Karpas-422 (cell line): Measurements from ENCODE around the gene CHRFAM7A. TPM values are rescaled to one million over a fixed set of nuclear protein-coding genes. Genes with fewer than 3 reads are reported as not detected.
"Not testable (repeated sequence)": the region's sequence is repeated elsewhere in the genome, so short reads cannot be mapped to it uniquely, and the experiment has no call there.

Experiments used
- DNase-seq: peaks from one replicate; pipeline ENCODE4 v3.0.0-alpha.2; 2015
- H2AFZ ChIP-seq: fragments of 200-600 bp; sonication (generic); 2 replicates; pipeline ENCODE4 v1.6.1; 2014; ENCODE audit warnings: antibody characterized with exemption, low read length, mixed read lengths
- H3K27ac ChIP-seq: fragments of 200-600 bp; sonication (generic); 2 replicates; pipeline ENCODE4 v1.5.1; 2014; ENCODE audit warnings: mild to moderate bottlenecking, low read length, moderate library complexity
- H3K27me3 ChIP-seq: fragments of 200-600 bp; sonication (generic); 2 replicates; pipeline ENCODE4 v1.6.1; 2014; ENCODE audit warnings: low read length, mixed read lengths
- H3K36me3 ChIP-seq: fragments of 200-600 bp; sonication (generic); 2 replicates; pipeline ENCODE4 v1.6.1; 2014; ENCODE audit warnings: low read length, mixed read lengths; ENCODE audit not compliant: insufficient read depth
- H3K4me1 ChIP-seq: fragments of 200-600 bp; sonication (generic); 2 replicates; pipeline ENCODE4 v1.6.1; 2014; ENCODE audit warnings: mild to moderate bottlenecking, low read length, mixed read lengths
- H3K4me2 ChIP-seq: fragments of 200-600 bp; sonication (generic); 2 replicates; pipeline ENCODE4 v1.6.1; 2014; ENCODE audit warnings: low read length, low read depth, mild to moderate bottlenecking; ENCODE audit not compliant: poor library complexity, severe bottlenecking
- H3K4me3 ChIP-seq: fragments of 200-600 bp; sonication (generic); 2 replicates; pipeline ENCODE4 v1.5.1; 2014; ENCODE audit warnings: mild to moderate bottlenecking, antibody characterized with exemption, low read length, mixed read lengths
- H3K79me2 ChIP-seq: fragments of 200-600 bp; sonication (generic); 2 replicates; pipeline ENCODE4 v1.6.1; 2014; ENCODE audit warnings: mild to moderate bottlenecking, low read length, mixed read lengths
- H3K9ac ChIP-seq: fragments of 200-600 bp; sonication (generic); 2 replicates; pipeline ENCODE4 v1.6.0; 2014; ENCODE audit warnings: low read length
- H3K9me2 ChIP-seq: fragments of 200-600 bp; sonication (generic), shearing (Covaris generic); replicated peaks from 2 replicates; pipeline ENCODE4 v1.6.0; 2014; ENCODE audit warnings: mild to moderate bottlenecking, low read length, moderate library complexity; ENCODE audit not compliant: insufficient read depth
- H3K9me3 ChIP-seq: fragments of 300-700, 200-600 bp; sonication (generic); 2 replicates; pipeline ENCODE4 v1.6.1; 2014; ENCODE audit warnings: low read length, mixed read lengths
- H4K20me1 ChIP-seq: fragments of 200-600 bp; sonication (generic); 2 replicates; pipeline ENCODE4 v1.6.1; 2014; ENCODE audit warnings: mild to moderate bottlenecking, antibody characterized with exemption, low read length, low read depth; ENCODE audit not compliant: insufficient read depth
- total RNA-seq: library from RNA; depleted of rRNA; stranded (reverse); fragments of >200 nt; shearing (Covaris generic); gene quantifications from 2 replicates; pipeline ENCODE4 v1.2.3, GENCODE V29; 2014; ENCODE audit warnings: low replicate concordance; rRNA removed

Gene CHRFAM7A
- not detected in 2 replicates for total RNA-seq

DNA sequence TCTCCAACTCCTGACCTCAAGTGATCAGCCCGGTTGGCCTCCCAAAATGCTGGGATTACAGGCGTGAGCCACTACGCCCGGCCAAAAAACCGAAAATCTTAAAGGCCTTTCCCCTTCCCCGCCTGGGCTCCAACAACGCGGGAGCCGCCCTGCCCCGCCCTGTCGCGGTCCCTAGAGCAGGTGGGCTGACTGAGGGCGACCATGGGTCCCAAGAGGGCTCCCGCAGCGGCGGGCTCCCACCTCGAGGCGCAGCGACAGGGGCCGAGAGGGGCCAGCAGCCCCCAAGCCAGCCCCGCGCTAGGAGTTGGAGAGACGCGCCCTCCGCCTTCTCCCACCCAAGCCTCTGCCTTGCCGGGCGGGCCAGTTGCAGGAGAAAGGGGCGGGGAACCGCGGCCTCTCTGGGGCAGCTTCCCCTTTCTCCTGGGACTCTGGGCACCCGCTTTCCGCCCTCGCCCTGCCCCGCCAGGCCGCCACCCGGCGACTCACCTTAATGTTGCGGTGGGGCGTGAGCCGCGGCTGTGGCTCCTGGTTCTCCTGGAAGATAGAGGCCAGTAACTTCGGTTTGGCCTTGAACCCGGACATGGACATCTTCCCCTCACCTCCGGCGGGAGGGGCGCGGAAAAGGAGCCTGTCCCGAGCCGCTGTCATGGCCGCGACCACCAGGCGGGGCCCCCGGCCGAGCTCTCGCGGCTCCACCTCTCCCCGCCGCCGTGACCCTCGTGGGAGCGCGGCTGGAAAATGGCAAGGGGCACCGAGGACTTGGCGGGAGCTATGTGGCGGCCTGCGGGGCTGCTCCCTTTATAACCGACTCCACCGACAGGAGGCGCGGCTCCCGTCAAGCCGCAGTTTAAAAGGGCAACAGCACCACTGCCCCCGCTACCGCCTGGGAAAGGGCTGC, at the start of gene CHRFAM7A:
TSS of gene CHRFAM7A (minus strand) at position 775 of the 898 bp plus-strand sequence. CDS start 10,189 bp downstream, outside the sequence.
- not testable (repeated sequence) for H3K27me3 ChIP-seq, H3K9me3 ChIP-seq, H3K36me3 ChIP-seq, H3K4me2 ChIP-seq, H3K27ac ChIP-seq, DNase-seq, H4K20me1 ChIP-seq, H3K9me2 ChIP-seq, H3K79me2 ChIP-seq, H3K4me1 ChIP-seq, H2AFZ ChIP-seq, H3K4me3 ChIP-seq, H3K9ac ChIP-seq

- not testable (repeated sequence) for H3K27me3 ChIP-seq, H3K9me3 ChIP-seq, H3K36me3 ChIP-seq
Measured at GRCh38 chr15:30438348-30438747, 45.0 kb upstream of the CHRFAM7A start.

GRCh38 chr15:30435878-30436277, 42.5 kb upstream of the CHRFAM7A start:
- H3K9me3 ChIP-seq, H3K27me3 ChIP-seq, H3K4me1 ChIP-seq, H3K9me2 ChIP-seq, H4K20me1 ChIP-seq, H3K27ac ChIP-seq, DNase-seq, H3K36me3 ChIP-seq, H3K9ac ChIP-seq, H3K4me2 ChIP-seq, H2AFZ ChIP-seq, H3K79me2 ChIP-seq, H3K4me3 ChIP-seq: not testable (repeated sequence)

More at GRCh38 chr15:30438348-30438747, 45.0 kb upstream of the CHRFAM7A start:
- H3K4me3 ChIP-seq, H3K9me2 ChIP-seq, H2AFZ ChIP-seq, H3K4me2 ChIP-seq, H3K4me1 ChIP-seq, DNase-seq, H3K79me2 ChIP-seq, H3K27ac ChIP-seq, H4K20me1 ChIP-seq, H3K9ac ChIP-seq: not testable (repeated sequence)

- not testable (repeated sequence) for H3K9me2 ChIP-seq, H3K4me1 ChIP-seq, H3K27ac ChIP-seq, H3K9ac ChIP-seq, H2AFZ ChIP-seq, H3K9me3 ChIP-seq, H3K4me3 ChIP-seq, H4K20me1 ChIP-seq, H3K27me3 ChIP-seq, H3K36me3 ChIP-seq, H3K79me2 ChIP-seq, H3K4me2 ChIP-seq, DNase-seq
Measured at GRCh38 chr15:30420723-30421122, 27.4 kb upstream of the CHRFAM7A start.

GRCh38 chr15:30414160-30414559, 20.8 kb upstream of the CHRFAM7A start, which contains the start of gene GOLGA8R:
Gene GOLGA8R (minus strand): TSS chr15:30414260. CDS start chr15:30414162, 98 bp downstream.
- H3K27me3 ChIP-seq, H3K9me2 ChIP-seq, DNase-seq, H3K36me3 ChIP-seq, H2AFZ ChIP-seq, H4K20me1 ChIP-seq, H3K27ac ChIP-seq, H3K79me2 ChIP-seq, H3K4me2 ChIP-seq, H3K4me3 ChIP-seq, H3K9me3 ChIP-seq, H3K9ac ChIP-seq, H3K4me1 ChIP-seq: not testable (repeated sequence)

GRCh38 chr15:30407636-30408035, 14.3 kb upstream of the CHRFAM7A start:
- not testable (repeated sequence) for H3K9me2 ChIP-seq, H3K4me3 ChIP-seq, H3K4me2 ChIP-seq, DNase-seq, H3K4me1 ChIP-seq, H3K36me3 ChIP-seq, H3K27me3 ChIP-seq, H2AFZ ChIP-seq, H3K79me2 ChIP-seq, H3K9ac ChIP-seq, H3K9me3 ChIP-seq, H3K27ac ChIP-seq, H4K20me1 ChIP-seq

DNA sequence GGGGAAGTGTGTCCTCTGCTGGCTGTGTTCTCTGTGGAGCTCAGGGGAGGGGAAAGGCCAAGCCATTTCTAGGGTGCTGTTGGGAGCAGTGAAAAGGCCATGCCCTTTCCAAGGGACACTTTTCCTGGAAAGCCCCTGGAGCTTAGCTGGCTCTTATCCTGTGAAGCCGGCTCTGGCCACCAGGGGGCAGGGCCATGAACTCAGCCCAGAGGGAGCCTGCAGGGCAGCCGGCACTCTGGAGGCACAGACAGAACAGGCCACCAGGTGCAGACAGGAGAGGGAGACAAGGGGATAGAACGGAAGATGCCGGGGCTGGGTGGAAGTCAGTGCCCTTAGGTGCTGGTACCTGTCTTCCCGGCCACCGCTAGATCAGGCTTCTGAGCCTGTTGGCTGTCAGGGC, 5.6 kb upstream of the CHRFAM7A start:
- not testable (repeated sequence) for H3K27ac ChIP-seq, H3K4me3 ChIP-seq, H3K36me3 ChIP-seq, H3K79me2 ChIP-seq, H3K27me3 ChIP-seq, H3K9ac ChIP-seq, H3K9me3 ChIP-seq, H4K20me1 ChIP-seq, DNase-seq, H3K9me2 ChIP-seq, H2AFZ ChIP-seq, H3K4me2 ChIP-seq, H3K4me1 ChIP-seq

- not testable (repeated sequence) for H3K4me1 ChIP-seq, H3K9ac ChIP-seq, H2AFZ ChIP-seq, H3K27ac ChIP-seq, H3K4me2 ChIP-seq, H4K20me1 ChIP-seq, H3K27me3 ChIP-seq, H3K9me2 ChIP-seq, H3K36me3 ChIP-seq, H3K9me3 ChIP-seq, H3K4me3 ChIP-seq, DNase-seq, H3K79me2 ChIP-seq
Measured at GRCh38 chr15:30393664-30393991, 288 bp upstream of the CHRFAM7A start.
